ENCODE data around the gene MITF.
A peak's percentile ranks its signal among the peaks of the same experiment; 100 is the strongest.

MITF gene

GRCh38 chr3:69761896-69762767 is 22.9 kb downstream of the MITF start:
- DNase-seq, result peak; percentile 89

- DNase-seq, result no peak
These were observed 23.5 kb downstream of the MITF start for GRCh38 chr3:69762768-69763229.

- DNase-seq, result no peak
These were observed 24.2 kb downstream of the MITF start for GRCh38 chr3:69763458-69763857.

- no peak for DNase-seq
These were observed 25.0 kb downstream of the MITF start for GRCh38 chr3:69764121-69764741.

- DNase-seq, result no peak
These were observed 25.6 kb downstream of the MITF start for GRCh38 chr3:69764861-69765260.

- no peak for DNase-seq
These were observed 27.4 kb downstream of the MITF start for GRCh38 chr3:69766638-69767037.

- no peak for DNase-seq
These were observed 28.3 kb downstream of the MITF start for GRCh38 chr3:69767571-69767970.

GRCh38 chr3:69768438-69768837 is 29.2 kb downstream of the MITF start:
- no peak for DNase-seq

GRCh38 chr3:69770219-69770618 is 31.0 kb downstream of the MITF start:
- DNase-seq, result peak; percentile 69

- peak; percentile 50 for DNase-seq
These were observed 31.8 kb downstream of the MITF start for GRCh38 chr3:69770976-69771634.

GRCh38 chr3:69772152-69772867 is 33.0 kb downstream of the MITF start:
- DNase-seq, result no peak

GRCh38 chr3:69774029-69774428 is 34.8 kb downstream of the MITF start:
- DNase-seq, result no peak

- DNase-seq, result no peak
These were observed 36.5 kb downstream of the MITF start for GRCh38 chr3:69775751-69776150.

- DNase-seq, result no peak
These were observed 37.0 kb downstream of the MITF start for GRCh38 chr3:69776289-69776688.

- no peak for DNase-seq
These were observed 37.8 kb downstream of the MITF start for GRCh38 chr3:69776920-69777581.

GRCh38 chr3:69777582-69777967 is 38.3 kb downstream of the MITF start:
- no peak for DNase-seq

GRCh38 chr3:69781593-69781992 is 42.3 kb downstream of the MITF start:
- no peak for DNase-seq

GRCh38 chr3:69784954-69785514 is 45.8 kb downstream of the MITF start:
- DNase-seq, result peak; percentile 81

GRCh38 chr3:69785769-69786320 is 46.6 kb downstream of the MITF start:
- DNase-seq, result no peak

GRCh38 chr3:69786854-69787253 is 47.6 kb downstream of the MITF start:
- DNase-seq, result no peak

GRCh38 chr3:69787436-69788168 is 48.3 kb downstream of the MITF start:
- peak; percentile 81 for DNase-seq

Data from fibroblast of skin of back (primary cell).